Ishikawa (cell line): Measurements from ENCODE around the gene TP53BP2.

ENCODE experiments used
- CEBPB ChIP-seq: IDR thresholded peaks from 2 replicates; pipeline ENCODE4 v1.6.1; 2012
- CREB1 ChIP-seq: IDR thresholded peaks from 2 replicates; pipeline ENCODE4 v1.6.1; 2012; ENCODE audit warnings: low read depth
- EP300 ChIP-seq: IDR thresholded peaks from 2 replicates; pipeline ENCODE4 v1.6.1; 2012; ENCODE audit warnings: borderline replicate concordance
- FOXM1 ChIP-seq: IDR thresholded peaks from 2 replicates; pipeline ENCODE4 v1.6.1; 2012; ENCODE audit warnings: low read depth, borderline replicate concordance
- MAX ChIP-seq: IDR thresholded peaks from 2 replicates; pipeline ENCODE4 v1.6.1; 2012
- RAD21 ChIP-seq: IDR thresholded peaks from 2 replicates; pipeline ENCODE4 v1.6.1; 2012; ENCODE audit warnings: low read depth
- TAF1 ChIP-seq: IDR thresholded peaks from 2 replicates; pipeline ENCODE4 v1.6.1; 2012; ENCODE audit warnings: low read depth, mild to moderate bottlenecking
- TCF12 ChIP-seq: IDR thresholded peaks from 2 replicates; pipeline ENCODE4 v1.6.1; 2012; ENCODE audit warnings: low read depth
- TEAD4 ChIP-seq: IDR thresholded peaks from 2 replicates; pipeline ENCODE4 v1.6.1; 2012
- USF1 ChIP-seq: IDR thresholded peaks from 2 replicates; pipeline ENCODE4 v1.6.1; 2012
- YY1 ChIP-seq: IDR thresholded peaks from 2 replicates; pipeline ENCODE4 v1.6.1; 2012; ENCODE audit warnings: low read depth
- TF ChIP-seq, protein P1 (sequence below): IDR thresholded peaks from 2 replicates; pipeline ENCODE4 v1.6.1; 2012; ENCODE audit warnings: low read depth, mild to moderate bottlenecking

DNA sequence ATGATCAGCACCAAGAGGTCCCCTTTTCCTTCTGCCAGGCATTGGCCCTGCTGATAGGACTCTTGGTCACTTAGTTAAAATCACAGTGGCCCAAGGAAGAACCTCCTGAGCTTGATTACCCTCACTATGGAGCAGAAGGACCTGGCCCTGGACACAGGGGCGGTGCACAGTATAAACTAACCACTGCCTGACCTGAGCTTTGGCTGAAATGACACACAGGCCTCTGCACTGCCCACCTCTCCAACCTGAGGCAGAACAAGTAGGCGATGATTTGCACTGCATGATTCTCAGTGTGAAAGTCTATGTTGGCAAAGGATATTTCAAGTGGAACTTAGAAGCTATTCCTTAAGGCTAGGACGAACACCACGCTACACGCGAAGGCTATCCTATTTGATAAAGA is 84.9 kb downstream of the TP53BP2 start:
- no peak for TF ChIP-seq EP300
- TF ChIP-seq RAD21: no peak
- no peak for TF ChIP-seq CEBPB
- TF ChIP-seq FOXM1: no peak
- TF ChIP-seq, protein P1, sequence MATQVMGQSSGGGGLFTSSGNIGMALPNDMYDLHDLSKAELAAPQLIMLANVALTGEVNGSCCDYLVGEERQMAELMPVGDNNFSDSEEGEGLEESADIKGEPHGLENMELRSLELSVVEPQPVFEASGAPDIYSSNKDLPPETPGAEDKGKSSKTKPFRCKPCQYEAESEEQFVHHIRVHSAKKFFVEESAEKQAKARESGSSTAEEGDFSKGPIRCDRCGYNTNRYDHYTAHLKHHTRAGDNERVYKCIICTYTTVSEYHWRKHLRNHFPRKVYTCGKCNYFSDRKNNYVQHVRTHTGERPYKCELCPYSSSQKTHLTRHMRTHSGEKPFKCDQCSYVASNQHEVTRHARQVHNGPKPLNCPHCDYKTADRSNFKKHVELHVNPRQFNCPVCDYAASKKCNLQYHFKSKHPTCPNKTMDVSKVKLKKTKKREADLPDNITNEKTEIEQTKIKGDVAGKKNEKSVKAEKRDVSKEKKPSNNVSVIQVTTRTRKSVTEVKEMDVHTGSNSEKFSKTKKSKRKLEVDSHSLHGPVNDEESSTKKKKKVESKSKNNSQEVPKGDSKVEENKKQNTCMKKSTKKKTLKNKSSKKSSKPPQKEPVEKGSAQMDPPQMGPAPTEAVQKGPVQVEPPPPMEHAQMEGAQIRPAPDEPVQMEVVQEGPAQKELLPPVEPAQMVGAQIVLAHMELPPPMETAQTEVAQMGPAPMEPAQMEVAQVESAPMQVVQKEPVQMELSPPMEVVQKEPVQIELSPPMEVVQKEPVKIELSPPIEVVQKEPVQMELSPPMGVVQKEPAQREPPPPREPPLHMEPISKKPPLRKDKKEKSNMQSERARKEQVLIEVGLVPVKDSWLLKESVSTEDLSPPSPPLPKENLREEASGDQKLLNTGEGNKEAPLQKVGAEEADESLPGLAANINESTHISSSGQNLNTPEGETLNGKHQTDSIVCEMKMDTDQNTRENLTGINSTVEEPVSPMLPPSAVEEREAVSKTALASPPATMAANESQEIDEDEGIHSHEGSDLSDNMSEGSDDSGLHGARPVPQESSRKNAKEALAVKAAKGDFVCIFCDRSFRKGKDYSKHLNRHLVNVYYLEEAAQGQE: no peak
- TF ChIP-seq MAX: no peak
- TF ChIP-seq YY1: no peak
- TF ChIP-seq TAF1: no peak
- TF ChIP-seq TCF12: no peak
- TF ChIP-seq CREB1: no peak
- TF ChIP-seq TEAD4: no peak
- TF ChIP-seq USF1: no peak
